NCI-H146 (cell line): ENCODE results near the gene PRKCZ.
A peak's percentile ranks its signal among the peaks of the same experiment; 100 is the strongest.

ENCODE experiments used
- DNase-seq: peaks from one replicate; lab custom pipeline; 2025; lab: John Stamatoyannopoulos, UW

The PRKCZ gene

GRCh38 chr1:2024887-2025286 lies 25.3 kb upstream of the PRKCZ start:
- DNase-seq: no peak

GRCh38 chr1:2025491-2025981 lies 24.7 kb upstream of the PRKCZ start:
- peak; percentile 13 for DNase-seq

- DNase-seq: no peak
Observed at GRCh38 chr1:2027961-2028583, 22.1 kb upstream of the PRKCZ start.

- no peak for DNase-seq
Observed at GRCh38 chr1:2028870-2029560, 21.2 kb upstream of the PRKCZ start.

GRCh38 chr1:2029561-2029960 lies 20.6 kb upstream of the PRKCZ start:
- no peak for DNase-seq

GRCh38 chr1:2030076-2030871 lies 19.9 kb upstream of the PRKCZ start:
- no peak for DNase-seq

GRCh38 chr1:2031546-2032540 lies 18.4 kb upstream of the PRKCZ start:
- no peak for DNase-seq

GRCh38 chr1:2032737-2033136 lies 17.5 kb upstream of the PRKCZ start:
- DNase-seq: no peak

- no peak for DNase-seq
Observed at GRCh38 chr1:2033165-2033564, 17.0 kb upstream of the PRKCZ start.

- no peak for DNase-seq
Observed at GRCh38 chr1:2036287-2036686, 13.9 kb upstream of the PRKCZ start.

- DNase-seq: no peak
Observed at GRCh38 chr1:2037314-2037979, 12.8 kb upstream of the PRKCZ start.

GRCh38 chr1:2038229-2038628 lies 12.0 kb upstream of the PRKCZ start:
- no peak for DNase-seq

GRCh38 chr1:2039251-2039650 lies 11.0 kb upstream of the PRKCZ start:
- no peak for DNase-seq

GRCh38 chr1:2041305-2041704 lies 8.9 kb upstream of the PRKCZ start:
- no peak for DNase-seq

GRCh38 chr1:2041887-2042286 lies 8.3 kb upstream of the PRKCZ start:
- no peak for DNase-seq

- DNase-seq: peak; percentile 18
Observed at GRCh38 chr1:2042830-2043773, 7.1 kb upstream of the PRKCZ start.

GRCh38 chr1:2043886-2044285 lies 6.3 kb upstream of the PRKCZ start:
- no peak for DNase-seq

GRCh38 chr1:2044510-2045319 lies 5.5 kb upstream of the PRKCZ start:
- peak; percentile 6 for DNase-seq
